Ectodermal cell (in vitro differentiated cells): ENCODE measurements around the gene CERCAM.

ENCODE experiments used
- H3K27ac ChIP-seq: 2 replicates; pipeline ENCODE4 v1.7.0; 2013; ENCODE audit warnings: mild to moderate bottlenecking, low read depth, low read length; ENCODE audit not compliant: insufficient read depth, poor library complexity, severe bottlenecking
- H3K27me3 ChIP-seq: 2 replicates; pipeline ENCODE4 v1.7.0; 2013; ENCODE audit warnings: mild to moderate bottlenecking, low read length; ENCODE audit not compliant: insufficient read depth, control insufficient read depth, poor library complexity, severe bottlenecking
- H3K36me3 ChIP-seq: one replicate; pipeline ENCODE4 v1.7.0; 2013; ENCODE audit warnings: low read length; ENCODE audit not compliant: control insufficient read depth, insufficient read depth
- H3K4me1 ChIP-seq: one replicate; pipeline ENCODE4 v1.7.0; 2013; ENCODE audit warnings: low read length; ENCODE audit not compliant: control insufficient read depth, insufficient read depth
- H3K4me3 ChIP-seq: 2 replicates; pipeline ENCODE4 v1.7.0; 2013; ENCODE audit warnings: low read depth, low read length, control low read depth; ENCODE audit not compliant: insufficient read depth
- H3K9me3 ChIP-seq: 2 replicates; pipeline ENCODE4 v1.7.0; 2013; ENCODE audit warnings: mild to moderate bottlenecking, low read length, moderate library complexity; ENCODE audit not compliant: control insufficient read depth
- WGBS, 2 experiments: methylation state at CpG; one replicate each; pipeline ENCODE4 v1.1.7; 2013; ENCODE audit warnings: missing lambda C conversion rate in 2 of 2; 5-methylcytosine and 5-hydroxymethylcytosine counted together

The CERCAM gene

DNA sequence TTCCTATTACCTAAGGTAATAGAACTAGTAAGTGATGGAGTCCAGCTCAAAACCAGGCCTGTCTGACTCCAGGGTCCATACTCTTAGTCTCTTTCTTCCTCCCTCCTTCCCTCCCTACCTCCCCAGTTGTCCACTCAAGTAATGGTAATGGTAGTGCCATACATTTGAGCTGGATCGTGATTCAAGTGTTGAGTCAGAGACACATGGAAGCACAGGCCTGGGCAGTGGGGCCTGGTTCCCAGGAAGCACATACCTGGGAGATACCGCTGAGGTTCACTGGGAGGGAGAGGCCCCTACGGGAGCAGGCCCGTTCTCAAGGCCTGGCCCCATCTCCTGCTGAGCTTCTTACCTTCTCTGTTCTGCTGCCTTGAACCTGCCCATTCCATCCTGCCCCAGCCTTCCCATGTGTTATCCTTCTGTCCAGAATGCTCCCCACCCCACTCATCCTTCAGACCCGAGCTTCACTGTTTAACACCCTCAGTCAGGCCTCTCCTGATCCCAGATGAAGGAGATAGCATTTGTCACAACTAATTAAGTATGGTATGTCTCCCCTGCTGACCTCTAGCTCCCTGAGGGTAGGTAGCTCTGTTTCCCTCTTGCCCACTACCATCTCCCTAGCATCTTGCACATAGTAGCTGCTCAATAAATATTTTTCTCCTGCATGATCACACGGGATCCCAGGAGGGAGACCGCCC lies 35.7 kb upstream of the CERCAM start:
- 54 to 67% methylated on average over 6 to 7 of the region's 7 CpGs for WGBS, 2 experiments
- Histone ChIP-seq H3K4me1 (peaks cover 75% of the 10 kb centered on the region), H3K27ac (peak overlapping the region; percentile 79), H3K9me3 (no peaks in the 10 kb centered on the region), H3K4me3 (no peak overlapping the region), H3K27me3 (peaks cover 14% of the 10 kb centered on the region), H3K36me3 (peaks cover 5% of the 10 kb centered on the region)

GRCh38 chr9:128385496-128386460 lies 34.9 kb upstream of the CERCAM start:
- H3K4me1 ChIP-seq: peaks cover 83% of the 10 kb centered on the region

DNA sequence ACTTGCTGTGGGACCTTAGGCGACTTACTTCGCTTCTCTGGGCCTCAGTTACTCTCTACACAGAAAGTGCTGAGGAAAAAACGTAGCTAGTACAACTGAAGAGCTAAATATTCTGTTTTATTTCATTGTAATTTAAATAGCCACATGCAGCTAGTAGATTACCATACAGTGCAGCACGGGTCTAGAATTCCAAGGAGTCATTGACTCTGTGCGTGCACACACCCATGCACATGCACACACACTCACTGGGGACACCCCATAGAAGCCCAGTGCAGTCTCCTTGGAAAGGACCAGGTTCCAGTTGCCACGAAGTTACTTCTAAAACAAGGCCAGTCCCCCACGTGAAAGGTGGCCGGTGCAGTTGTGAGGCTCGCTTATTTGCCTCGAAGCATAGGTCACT lies 32.5 kb upstream of the CERCAM start:
- WGBS, 2 experiments: 91 to 93% methylated on average over 9 to 10 of the region's 10 CpGs
- peaks cover 43% of the 10 kb centered on the region for H3K27me3 ChIP-seq

More at GRCh38 chr9:128385496-128386460, 34.9 kb upstream of the CERCAM start:
- no peaks in the 10 kb centered on the region for H3K9me3 ChIP-seq
- H3K27me3 ChIP-seq: peaks cover 23% of the 10 kb centered on the region
- H3K4me3 ChIP-seq: no peak overlapping the region
- H3K27ac ChIP-seq: peak overlapping the region; percentile 79
- H3K36me3 ChIP-seq: peaks cover 5% of the 10 kb centered on the region
- 39 to 46% methylated on average over 18 of the region's 18 CpGs for WGBS, 2 experiments

DNA sequence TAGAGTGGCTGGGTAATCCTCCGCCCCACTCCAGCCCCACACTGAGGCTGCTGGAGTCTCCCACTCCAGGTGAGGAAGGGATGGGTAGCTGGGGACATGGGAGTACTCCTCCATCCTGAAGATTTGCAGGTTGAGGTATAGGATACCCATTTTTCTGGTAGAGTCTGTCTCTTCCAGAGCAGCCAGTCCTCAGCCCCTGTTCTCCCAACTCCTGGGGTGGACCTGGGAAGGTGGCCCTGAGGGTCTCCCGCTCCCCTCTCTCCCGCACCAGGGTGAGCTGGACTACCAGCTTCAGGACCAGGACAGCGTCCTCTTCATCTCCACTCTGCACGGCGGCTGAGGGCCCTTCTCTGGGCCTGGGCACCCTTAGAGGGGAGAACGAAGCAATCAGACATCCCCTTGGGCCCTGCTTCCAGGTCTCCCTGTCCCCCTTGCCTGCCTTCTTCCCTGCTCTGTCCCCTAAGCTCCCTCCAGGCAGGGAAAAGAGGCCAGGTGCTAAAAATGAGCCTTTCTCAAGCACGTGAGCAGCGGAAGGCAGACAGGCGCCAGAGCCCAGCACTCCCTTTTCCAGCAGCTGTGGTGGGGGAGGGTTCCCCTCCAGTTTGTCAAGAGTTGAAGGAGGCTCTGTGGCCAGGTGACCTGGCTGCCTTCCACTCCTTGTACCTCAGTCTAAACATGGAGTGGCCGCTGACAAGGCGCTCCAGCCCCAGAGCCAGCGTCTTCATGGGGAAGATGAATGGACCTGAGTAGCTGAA lies 31.1 kb upstream of the CERCAM start:
- Histone ChIP-seq H3K4me1 (peaks cover 63% of the 10 kb centered on the region), H3K4me3 (peak overlapping the region; percentile 65), H3K27me3 (peaks cover 51% of the 10 kb centered on the region), H3K9me3 (no peaks in the 10 kb centered on the region), H3K27ac (no peak overlapping the region), H3K36me3 (peaks cover 5% of the 10 kb centered on the region)
- WGBS, 2 experiments: 59 to 66% methylated on average over 13 of the region's 13 CpGs

More for the DNA sequence above, 32.5 kb upstream of the CERCAM start:
- H3K27ac ChIP-seq: no peak overlapping the region
- H3K9me3 ChIP-seq: no peaks in the 10 kb centered on the region
- H3K36me3 ChIP-seq: peaks cover 5% of the 10 kb centered on the region
- H3K4me3 ChIP-seq: no peak overlapping the region
- peaks cover 64% of the 10 kb centered on the region for H3K4me1 ChIP-seq

DNA sequence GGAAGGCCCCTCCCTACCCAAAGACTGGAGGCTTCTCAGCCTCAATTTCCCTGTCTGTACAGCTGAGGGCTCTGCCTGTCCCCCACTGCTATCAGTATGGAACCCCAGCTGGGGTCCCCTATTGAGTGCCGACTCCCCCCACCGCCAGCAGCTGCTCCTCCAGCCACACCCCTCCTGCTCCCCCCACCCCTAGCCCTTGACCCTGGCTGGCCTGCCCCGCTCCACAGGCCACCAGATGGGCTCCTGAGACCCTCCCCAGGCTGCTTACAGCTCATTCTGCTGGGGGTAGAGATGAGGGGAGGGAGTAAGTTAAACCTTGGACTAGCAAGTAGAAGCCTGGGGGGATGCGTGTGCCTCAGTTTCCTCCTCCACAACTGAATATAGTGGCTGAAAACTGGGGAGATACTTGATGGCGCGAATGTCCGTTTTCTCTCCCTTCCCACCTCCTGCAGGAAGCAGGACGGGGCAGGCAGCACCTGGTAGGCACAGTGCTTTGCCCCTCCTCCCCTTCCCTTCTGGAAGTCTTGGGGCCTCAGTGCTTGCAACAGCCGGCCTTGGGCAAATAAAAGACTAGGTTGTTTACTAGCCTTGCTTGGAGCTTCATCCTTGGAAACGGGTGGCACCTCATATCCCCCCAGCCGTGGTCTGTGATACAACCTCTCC lies 30.4 kb upstream of the CERCAM start:
- H3K36me3 ChIP-seq: peaks cover 5% of the 10 kb centered on the region
- WGBS, 2 experiments: 56 to 64% methylated on average over 11 of the region's 11 CpGs
- peaks cover 54% of the 10 kb centered on the region for H3K27me3 ChIP-seq
- H3K9me3 ChIP-seq: no peaks in the 10 kb centered on the region
- no peak overlapping the region for H3K27ac ChIP-seq
- peaks cover 65% of the 10 kb centered on the region for H3K4me1 ChIP-seq
- H3K4me3 ChIP-seq: peak overlapping the region; percentile 65

- Histone ChIP-seq H3K4me1 (peaks cover 59% of the 10 kb centered on the region), H3K27me3 (peaks cover 61% of the 10 kb centered on the region), H3K27ac (peak overlapping the region; percentile 48), H3K36me3 (peaks cover 5% of the 10 kb centered on the region), H3K9me3 (no peaks in the 10 kb centered on the region), H3K4me3 (peak overlapping the region; percentile 65)
- WGBS, 2 experiments: 55 to 66% methylated on average over 6 to 8 of the region's 8 CpGs
These were observed 29.6 kb upstream of the CERCAM start for GRCh38 chr9:128390813-128391711.

DNA sequence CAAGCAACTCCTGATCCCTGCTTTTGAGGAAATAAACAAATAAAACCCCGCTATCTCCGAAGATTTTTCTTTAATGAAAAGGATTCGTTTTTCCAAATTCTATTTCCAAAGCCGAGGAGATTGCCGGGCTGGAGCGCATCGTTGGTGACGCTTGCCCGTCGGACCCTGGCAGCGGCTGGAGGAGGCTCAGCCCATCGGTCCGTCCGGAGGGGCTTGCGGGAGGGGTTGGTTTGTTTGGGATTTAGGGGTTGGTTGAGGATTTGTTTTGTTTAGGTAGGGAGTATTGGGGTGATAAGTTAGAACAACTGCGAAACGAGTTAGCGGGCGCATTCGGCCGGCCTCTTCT lies 28.7 kb upstream of the CERCAM start:
- Histone ChIP-seq H3K27ac (no peak overlapping the region), H3K36me3 (peaks cover 5% of the 10 kb centered on the region), H3K4me1 (peaks cover 53% of the 10 kb centered on the region), H3K9me3 (no peaks in the 10 kb centered on the region), H3K4me3 (peak overlapping the region; percentile 65), H3K27me3 (peaks cover 69% of the 10 kb centered on the region)
- 4% methylated on average over 21 of the region's 21 CpGs for WGBS, 2 experiments

- 0 to 1% methylated on average over 88 of the region's 88 CpGs for WGBS, 2 experiments
- Histone ChIP-seq H3K27ac (peak overlapping the region; percentile 65), H3K4me1 (peaks cover 55% of the 10 kb centered on the region), H3K9me3 (no peaks in the 10 kb centered on the region), H3K27me3 (peaks cover 75% of the 10 kb centered on the region), H3K4me3 (peak overlapping the region; percentile 65), H3K36me3 (peaks cover 5% of the 10 kb centered on the region)
These were observed 28.1 kb upstream of the CERCAM start for GRCh38 chr9:128392302-128393144.
